ENCODE data around the gene UROC1. TPM values are rescaled to one million over a fixed set of nuclear protein-coding genes. Genes with fewer than 3 reads are reported as not detected.

Gene UROC1
- total RNA-seq, 1 donor from 2014 or later = not detected

DNA sequence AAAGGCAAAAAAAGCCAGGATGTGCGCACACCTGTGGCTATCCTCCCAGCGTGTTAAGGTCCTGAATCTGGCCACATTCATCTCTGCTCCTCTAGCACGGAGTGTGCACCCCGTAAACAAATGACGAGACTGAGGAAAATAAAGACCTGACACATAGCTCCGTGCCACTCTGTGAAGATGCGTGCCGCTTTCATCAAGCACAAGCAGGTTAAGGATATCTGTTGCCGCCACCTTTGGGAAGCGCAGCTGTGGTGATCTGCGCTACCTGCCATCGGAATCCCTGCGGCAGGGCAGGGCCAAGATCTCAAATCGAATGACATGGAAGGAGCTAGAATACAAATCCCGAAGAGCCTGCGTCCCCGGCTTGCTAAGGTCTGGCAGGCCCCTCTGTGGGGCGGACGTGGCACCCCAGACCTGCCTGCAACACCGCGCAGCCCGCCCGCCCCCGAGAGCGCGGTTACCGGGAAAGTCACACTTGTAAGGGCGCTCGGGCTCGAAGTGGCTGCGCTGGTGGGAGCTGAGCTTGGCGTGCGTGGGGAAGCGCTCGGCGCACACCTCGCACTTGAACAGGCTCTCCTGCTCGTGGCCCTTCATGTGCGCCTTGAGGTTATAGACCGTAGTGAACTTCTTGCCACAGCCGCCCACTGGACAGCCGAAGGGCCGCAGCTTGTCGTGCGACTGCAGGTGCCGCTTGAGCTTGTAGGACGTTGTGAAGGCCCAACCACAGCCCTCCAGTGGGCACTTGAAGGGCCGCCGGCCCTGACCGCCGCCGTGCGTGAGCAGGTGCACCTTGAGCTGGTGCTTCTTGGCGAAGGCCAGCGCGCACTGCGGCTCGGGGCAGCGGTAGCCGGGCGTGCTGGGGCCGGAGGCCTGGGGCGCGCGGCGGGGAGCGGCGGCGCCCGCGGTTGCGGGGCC, 42.8 kb downstream of the UROC1 start:
- ATAC-seq = no peak
- peak; percentile 75 for DNase-seq (ENCODE audit: missing footprints)
- intact Hi-C loops (cut with DNase I) = loop anchor here (5.0 kb wide), 1 partner anchor 207 kb away; no protein-coding TSS in a partner anchor

DNA sequence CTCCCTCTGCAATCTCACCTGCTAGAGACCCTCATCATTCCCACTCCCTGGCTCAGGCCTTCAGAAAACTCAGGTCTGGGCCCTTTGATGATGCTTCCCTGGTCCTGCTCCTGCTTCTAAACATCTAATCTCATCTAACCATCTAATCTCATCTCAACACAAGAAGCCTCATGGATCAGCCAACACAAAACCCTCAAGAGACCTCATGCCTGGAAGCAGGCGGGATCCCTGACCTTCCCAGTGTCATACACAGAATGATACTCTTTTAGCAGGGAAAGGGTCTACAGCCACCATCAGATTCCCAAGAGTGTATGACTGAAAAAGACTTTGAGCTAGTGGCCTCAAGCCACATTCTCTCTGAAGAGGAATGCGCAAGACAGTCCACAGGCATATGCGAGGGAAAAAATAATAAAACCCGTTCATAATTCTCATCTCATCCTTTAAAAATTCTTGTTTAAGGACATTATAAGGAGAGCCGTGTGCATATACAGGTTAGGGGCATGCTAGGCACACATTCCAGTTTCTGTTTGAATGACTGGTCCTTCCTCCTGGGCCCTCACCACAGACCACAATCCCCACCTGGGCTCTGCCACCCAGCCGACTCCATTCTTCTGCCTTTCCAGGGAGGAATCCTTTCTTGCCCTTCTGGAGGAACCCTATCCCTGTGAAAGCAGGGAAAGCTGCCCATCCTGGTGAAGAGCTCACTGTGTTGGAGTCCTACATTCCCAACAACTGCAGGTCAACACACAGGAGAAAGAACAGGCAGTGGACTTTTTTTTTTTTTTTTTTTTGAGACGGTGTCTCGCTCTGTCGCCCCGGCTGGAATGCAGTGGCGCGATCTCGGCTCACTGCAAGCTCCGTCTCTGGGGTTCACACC, 44.0 kb downstream of the UROC1 start:
- DNase-seq (ENCODE audit: missing footprints) = peak; percentile 33
- intact Hi-C loops (cut with DNase I) = loop anchor here (5.0 kb wide), 1 partner anchor 206 kb away; no protein-coding TSS in a partner anchor
- no peak for ATAC-seq

DNA sequence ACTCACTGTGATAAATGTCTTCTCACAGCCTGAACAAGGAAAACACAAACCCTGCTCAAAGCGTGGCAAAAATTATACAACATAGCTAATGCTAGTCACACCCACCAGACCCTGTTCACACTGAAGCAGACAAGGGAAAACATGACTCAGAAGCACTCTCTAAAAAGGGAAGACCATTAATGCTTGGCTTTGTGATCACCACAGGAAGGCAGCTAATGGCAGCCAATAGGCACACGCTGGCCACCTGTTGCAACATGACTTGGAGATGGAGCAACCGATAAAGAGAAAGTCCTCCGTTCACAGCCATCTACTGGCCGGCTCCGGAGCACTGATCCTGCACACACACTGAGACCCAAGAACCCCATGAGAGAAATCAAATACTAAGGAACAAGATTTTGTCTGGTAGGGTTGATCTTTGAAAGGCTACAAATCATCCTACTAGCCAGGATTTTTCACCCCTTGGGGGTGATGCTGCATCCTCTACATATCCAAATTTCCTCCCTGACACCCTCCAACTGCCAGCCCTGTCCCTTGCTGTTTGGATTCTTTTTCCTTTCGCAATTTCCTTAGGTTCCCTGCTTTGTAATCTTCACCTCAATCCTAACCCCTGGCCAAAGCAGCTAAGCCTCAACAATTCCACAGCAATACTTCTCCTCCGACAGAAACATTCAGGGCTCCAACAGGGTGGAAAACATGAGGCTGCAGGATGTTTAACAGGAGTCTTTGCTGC, 45.1 kb downstream of the UROC1 start:
- DNase-seq (ENCODE audit: missing footprints) (peak; percentile 87), ATAC-seq (no peak)
- intact Hi-C loops (cut with DNase I) = loop anchor here (5.0 kb wide), 1 partner anchor 205 kb away; no protein-coding TSS in a partner anchor

DNA sequence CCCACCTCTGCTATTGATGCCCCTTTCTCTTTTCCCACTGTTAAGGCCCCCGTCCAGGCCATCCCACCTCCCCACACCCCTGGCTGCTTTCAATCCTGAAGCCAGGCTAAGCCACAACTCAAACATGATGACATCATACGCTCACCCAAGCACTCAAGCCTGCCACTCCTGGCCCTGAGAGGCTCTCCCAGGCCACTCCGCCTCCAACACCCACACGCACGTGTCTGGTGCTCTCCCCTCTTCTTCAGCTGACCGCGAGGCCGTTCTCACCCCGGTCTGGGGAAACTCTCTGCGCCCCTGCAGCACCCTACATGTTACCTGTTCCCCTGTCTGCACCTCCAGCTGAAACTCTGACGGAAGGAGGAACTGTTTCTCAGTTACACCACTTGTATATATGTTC, 48.1 kb downstream of the UROC1 start:
- intact Hi-C loops (cut with DNase I) = no loop called here
- peak; percentile 44 for DNase-seq (ENCODE audit: missing footprints)
- ATAC-seq = no peak

DNA sequence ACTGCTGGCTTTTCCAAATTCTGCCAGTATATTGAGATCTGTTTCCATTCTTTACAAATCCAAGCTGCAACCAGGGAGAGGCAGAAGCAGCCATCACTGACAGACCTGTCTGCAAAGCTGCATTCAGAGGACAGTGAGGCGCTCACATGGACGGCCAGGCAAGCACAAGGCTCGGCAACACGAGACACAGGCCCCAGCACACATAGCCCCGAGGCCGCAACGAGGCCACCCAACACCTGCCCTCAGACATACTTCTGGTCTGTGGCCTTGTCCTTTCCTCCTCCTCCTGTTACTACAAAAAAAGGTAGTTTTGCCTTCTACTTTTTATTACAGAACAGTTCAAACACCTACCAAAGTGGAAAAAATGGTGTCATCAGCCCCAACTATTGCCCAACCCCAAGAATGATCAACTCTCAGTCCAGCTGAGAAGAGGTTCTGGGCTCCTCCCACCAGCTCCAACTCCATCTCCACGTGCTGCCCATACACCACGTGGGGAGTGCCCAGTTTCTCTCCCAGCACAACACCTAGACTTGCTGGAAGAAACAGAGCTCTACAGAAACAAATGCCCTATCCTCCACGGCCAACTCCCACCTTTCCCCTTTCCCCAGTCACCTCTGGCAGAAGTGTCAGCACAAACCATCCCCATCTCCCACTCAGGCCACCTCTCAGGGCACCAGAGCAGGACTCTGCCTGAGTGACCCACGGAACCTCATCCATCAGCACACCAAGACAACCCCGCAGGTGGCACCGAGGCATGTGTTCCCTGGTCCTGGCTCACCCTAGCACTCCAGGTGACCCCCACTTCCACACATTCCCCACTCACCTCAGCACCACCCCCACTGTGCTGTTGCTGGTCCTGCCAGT, 49.3 kb downstream of the UROC1 start:
- ATAC-seq (no peak), DNase-seq (ENCODE audit: missing footprints) (peak; percentile 48)
- intact Hi-C loops (cut with DNase I) = no loop called here

DNA sequence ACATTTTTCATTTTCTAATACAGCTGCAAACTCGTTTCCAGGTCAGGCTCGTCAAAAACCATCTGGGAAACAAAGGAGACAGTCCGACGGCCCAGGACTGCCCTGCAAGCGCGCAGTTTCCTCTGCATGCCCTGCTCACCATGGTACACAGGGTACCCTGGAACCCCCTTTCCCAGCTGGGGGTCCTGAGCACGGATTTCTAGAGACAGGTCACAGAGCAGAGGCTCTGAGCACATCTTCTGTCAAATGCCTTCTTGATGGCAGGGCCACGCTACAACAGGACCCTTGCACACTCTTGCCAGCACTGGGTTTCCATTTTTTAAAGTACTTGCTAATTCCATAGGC, 50.0 kb downstream of the UROC1 start:
- intact Hi-C loops (cut with DNase I) = no loop called here
- DNase-seq (ENCODE audit: missing footprints) (no peak), ATAC-seq (no peak)

DNA sequence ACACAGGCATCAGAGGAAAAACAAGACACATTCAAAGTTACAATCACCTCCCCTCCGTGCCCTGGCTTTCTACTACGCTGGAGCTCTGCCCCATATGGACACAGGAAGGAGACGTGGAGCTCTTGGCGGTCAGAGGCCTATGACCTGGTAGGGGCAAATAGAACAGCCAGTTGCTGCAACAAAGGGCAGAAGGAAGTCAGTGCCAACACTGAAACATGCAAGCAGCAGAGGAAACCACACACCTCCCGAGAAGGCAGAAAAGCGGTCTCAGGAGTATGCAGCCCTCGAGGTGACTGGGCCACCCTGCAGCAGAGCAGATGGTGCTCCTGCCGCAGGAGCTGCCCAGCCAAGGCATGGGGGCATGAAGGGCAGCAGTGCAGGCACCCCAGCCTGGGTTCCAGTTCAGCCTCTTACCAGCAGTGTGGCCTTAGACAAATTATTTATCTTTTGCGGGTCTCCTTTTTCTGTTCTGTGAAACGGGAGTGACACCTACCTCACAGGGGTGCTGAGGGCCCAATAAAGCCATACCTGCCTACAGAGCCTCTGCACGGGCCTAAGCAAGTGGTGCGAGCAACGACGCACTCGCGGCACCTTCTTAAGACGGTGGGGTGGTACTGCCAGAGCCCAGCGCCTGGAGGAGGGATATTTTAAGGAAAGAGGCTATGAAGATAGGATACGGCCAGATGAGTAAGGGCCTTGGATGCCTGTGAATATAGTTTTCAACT, 50.5 kb downstream of the UROC1 start:
- ATAC-seq (no peak), DNase-seq (ENCODE audit: missing footprints) (peak; percentile 50)

DNA sequence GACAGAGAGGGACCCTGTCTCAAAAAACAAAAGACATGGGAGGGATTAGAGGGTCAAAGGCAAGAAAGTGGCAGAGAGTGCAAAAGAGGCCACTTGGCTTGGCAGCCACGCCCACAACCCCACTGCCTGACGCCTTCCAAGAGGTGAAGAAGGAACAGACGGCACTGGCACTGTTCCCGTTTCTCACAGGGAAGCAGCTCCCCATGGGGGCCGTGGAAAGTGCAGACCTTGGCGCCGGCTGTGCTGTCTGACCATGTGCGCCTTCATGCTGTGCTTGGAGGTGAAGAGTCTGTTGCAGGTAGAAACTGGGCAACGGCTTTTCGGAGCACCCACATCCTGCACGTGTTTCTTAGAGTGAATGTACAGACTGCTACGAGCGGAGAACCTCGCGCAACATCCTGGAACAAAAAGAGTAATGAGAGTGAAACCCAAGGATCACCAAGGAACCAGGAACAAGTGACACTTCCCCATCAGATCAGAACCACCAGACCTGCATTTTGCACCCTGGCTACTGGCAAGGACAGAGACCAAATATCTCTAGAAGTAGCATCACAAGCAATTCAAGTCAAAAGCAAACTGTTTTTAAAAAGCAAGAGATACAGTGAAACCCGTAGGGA, 51.5 kb downstream of the UROC1 start:
- intact Hi-C loops (cut with DNase I) = no loop called here
- DNase-seq (ENCODE audit: missing footprints) (peak; percentile 84), ATAC-seq (no peak)

More for the DNA sequence above, 50.5 kb downstream of the UROC1 start:
- intact Hi-C loops (cut with DNase I) = no loop called here

DNA sequence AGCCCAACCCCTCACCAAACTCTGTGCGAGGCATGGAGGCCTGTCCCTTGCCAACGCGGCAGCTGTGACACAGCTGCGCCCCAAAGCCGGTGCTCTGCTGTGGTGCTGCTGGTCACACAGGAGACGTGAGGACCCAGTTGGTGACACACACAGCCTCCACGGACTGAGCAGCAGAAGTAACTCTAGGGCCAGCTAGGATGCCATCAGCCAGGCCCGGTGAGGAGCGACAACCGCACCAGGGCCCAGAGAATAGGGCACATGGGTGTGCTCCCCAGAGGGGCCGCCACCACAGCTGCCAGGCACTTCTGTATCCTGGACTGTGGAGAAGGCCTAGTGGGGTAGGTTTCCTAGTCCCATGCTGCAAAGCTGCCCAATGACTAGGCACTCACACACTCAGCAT, 52.6 kb downstream of the UROC1 start:
- DNase-seq (ENCODE audit: missing footprints) = no peak
- intact Hi-C loops (cut with DNase I) = no loop called here
- no peak for ATAC-seq

DNA sequence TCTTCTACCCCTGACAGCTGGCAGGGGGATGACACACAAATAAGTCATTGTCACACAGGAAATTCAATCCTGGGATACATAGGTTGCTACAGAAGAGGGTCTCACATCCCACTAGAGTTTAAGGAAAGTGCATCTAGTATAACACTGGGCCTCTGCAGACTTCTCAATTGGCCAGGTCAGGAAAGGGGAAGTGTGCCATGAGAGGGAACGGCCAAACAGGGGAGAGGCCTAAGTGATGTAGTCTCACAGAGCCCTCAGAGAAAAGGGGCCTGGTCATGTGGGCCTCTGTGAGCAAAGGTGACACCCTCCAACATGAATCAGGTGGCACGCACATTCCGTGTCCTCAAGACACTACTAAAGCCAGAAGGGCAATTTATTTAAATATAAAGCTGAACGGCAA, 53.1 kb downstream of the UROC1 start:
- no peak for DNase-seq (ENCODE audit: missing footprints)
- no peak for ATAC-seq
- intact Hi-C loops (cut with DNase I) = no loop called here

DNA sequence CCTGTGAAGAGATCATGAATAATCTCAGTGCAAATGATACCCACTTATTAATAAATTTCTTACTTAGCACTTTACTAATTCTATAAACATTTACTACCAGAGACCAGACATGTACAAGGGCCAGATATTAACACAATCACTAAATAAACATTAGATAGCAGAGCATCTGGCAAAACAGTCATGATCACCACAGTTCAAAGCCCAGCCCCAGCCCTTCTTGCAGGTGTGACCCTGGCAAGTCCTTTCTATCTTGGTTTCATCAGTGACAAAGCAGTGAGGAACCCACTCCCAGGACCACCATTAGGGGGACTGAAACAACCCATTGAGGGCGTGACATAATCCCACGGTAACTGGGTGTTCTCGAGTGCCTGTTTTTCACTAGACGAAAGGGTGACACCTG, 53.5 kb downstream of the UROC1 start:
- intact Hi-C loops (cut with DNase I) = no loop called here
- DNase-seq (ENCODE audit: missing footprints) (no peak), ATAC-seq (no peak)

DNA sequence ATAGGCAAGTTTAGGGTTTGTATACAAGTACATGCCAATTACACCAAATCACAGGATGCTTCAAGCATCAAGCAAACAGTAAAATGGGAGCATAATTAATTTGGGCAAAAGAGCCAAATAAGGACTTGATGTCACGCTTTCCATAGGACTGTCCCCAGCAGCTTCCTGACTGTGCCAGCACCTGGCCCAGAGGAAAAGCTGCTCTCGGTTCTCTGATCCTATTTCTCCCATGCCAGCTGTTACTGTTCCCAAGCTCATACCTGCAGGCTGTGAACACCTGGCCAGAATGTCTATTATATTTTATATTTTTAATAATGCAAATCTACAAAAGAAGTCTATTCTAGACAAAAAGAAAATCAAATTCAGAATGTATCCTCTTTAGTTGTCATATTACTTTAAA, 54.1 kb downstream of the UROC1 start:
- DNase-seq (ENCODE audit: missing footprints) = no peak
- intact Hi-C loops (cut with DNase I) = no loop called here
- no peak for ATAC-seq

DNA sequence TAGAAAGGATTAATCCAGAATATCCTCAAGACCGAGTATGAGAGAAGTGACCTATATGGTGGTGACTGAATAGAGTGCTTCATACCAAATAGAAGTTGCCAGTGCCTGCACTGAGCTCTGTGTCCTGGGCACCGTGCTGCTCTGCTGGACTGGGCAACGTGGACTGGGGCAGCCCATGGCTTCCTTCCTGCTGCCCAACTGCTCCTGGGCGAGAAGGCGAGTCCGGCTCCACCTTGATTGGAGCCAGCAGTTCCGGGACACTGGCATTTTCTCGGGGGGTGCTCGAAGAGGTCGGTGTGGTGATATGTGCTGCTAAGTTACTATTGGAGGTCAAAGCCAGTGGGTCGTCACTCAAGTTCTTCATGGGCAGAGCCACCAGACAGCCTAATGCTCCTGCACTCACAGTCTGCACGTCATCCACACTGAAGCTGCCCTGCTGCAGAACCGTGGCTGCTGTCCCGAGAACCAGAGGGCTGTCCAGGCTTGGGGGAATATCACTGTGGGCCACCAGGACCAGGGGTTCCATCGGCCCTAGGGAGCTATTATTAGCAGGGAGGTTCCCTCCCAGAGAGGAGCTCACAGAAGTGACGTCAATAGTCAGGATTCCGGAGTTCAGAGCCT, 56.0 kb downstream of the UROC1 start:
- DNase-seq (ENCODE audit: missing footprints) = no peak
- ATAC-seq = no peak
- intact Hi-C loops (cut with DNase I) = no loop called here

DNA sequence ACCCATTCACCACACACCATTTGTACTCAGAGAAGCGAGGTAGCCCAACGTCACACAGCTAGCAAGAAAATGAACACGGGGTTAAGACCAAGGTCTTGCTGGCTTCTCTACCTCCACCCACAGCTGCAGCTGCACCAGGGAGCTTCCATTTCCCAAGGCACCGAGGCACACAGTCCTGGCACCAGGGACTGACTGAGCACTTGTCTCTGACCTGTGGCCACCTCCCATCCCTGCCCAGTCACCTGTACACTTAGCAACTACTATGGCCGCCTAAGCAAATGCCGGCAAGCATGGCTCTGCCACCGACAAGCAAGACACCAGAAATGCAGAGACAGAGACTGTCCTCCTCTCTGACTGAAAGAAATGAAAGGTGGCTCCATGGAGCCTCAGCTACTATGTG, 57.2 kb downstream of the UROC1 start:
- intact Hi-C loops (cut with DNase I) = no loop called here
- ATAC-seq (no peak), DNase-seq (ENCODE audit: missing footprints) (peak; percentile 34)

DNA sequence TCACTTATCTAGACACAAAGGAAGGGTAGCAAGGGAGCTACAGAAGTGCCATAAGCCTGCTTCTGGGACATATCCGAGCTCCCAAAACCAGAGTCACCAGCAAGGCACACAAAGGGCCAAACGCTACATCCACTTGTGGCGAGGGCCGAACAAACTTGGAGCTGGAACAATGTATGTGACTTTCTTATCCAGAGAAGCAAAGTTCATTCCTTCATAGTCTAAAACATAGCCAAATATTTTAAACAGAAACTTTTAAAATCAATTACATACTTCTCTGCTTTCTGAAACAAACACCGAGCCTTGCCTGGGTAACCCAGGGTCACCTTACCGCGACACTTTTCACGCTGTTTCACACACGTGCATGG, 57.8 kb downstream of the UROC1 start:
- ATAC-seq (no peak), DNase-seq (ENCODE audit: missing footprints) (peak; percentile 49)
- intact Hi-C loops (cut with DNase I) = no loop called here

DNA sequence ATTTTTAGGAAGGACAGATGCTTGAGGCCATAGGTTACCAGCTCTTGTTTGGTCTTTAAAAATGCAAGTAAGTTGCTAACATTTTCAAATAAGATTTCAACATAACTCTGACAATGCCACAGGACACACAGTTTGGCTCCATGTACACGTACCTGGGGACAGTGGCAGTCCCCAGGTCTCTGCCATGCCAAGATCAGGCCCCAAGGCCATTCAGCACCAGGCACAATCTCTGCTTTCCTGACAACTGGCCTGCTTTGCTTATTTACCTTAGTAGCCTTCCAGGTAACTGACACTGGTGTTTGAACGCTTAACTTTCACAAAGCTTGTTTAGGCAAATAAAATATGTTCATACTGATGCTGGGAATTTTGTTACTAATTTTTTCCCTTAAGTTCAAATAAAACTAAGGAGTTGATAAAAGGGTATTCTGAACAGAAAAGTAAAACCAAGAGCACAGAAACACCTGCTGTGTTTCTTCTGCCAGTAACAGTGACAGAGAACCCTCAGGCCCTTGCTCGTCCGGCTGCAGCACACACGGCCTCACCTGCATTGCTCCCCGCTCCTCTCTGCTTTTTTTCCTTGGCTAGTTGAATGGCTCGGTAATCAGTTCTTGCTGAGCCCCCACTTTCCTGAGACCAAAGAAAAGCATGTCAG, 58.3 kb downstream of the UROC1 start:
- intact Hi-C loops (cut with DNase I) = no loop called here
- ATAC-seq = no peak
- DNase-seq (ENCODE audit: missing footprints) = no peak

Data from Right ventricle myocardium inferior (tissue), 1 donor.